GM19468 (cell line): ENCODE measurements around the gene FGFBP1.
"Not testable (repeated sequence)": the region's sequence is repeated elsewhere in the genome, so short reads cannot be mapped to it uniquely, and the experiment has no call there.

ENCODE experiments used
- ATAC-seq: cut with Tn5 transposase; IDR thresholded peaks from one replicate; pipeline ENCODE4 v1.9.1; 2021; ENCODE audit warnings: mild to moderate bottlenecking, moderate library complexity, moderate number of reproducible peaks; ENCODE audit not compliant: unreplicated experiment; ENCODE audit errors: extremely low read depth

Gene FGFBP1

DNA sequence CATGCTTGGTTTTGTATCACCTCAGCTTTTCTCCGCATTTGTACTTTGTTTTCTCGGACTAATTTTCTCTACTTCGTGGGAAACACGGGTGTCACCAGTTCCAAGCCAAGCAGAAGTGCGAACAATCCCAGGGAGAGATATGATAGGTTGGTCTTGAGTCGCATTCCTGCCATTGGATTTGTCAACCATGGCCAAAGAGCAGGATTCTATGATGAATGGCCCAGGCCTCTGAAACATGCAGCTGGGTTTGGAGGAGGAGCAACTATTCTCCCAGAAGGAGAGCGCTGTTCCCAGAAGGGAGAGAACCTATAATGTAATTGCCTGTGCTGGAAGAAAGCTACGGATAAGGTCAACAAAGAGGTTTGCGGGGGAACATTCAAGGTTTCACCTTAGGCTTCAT is 10.3 kb upstream of the FGFBP1 start:
- no peak for ATAC-seq

DNA sequence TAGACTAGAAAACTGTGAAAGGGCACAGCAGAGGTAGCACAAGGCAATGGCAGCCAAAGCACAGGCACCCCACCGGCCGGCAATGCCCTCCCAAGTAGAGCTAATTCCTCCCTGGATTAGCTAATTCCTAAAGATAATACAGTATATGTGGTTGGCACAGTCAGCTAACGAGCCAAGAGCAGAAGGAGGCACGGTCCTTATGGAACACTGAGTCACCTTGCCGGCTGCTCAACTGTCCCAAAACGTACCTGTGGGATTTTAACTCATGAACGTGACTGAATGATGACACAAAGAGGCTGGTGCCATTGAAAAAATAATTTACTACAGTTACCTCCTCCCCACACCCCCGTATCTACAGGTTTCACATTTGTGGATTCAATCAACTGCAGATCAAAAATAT is 9.1 kb upstream of the FGFBP1 start:
- ATAC-seq = no peak

DNA sequence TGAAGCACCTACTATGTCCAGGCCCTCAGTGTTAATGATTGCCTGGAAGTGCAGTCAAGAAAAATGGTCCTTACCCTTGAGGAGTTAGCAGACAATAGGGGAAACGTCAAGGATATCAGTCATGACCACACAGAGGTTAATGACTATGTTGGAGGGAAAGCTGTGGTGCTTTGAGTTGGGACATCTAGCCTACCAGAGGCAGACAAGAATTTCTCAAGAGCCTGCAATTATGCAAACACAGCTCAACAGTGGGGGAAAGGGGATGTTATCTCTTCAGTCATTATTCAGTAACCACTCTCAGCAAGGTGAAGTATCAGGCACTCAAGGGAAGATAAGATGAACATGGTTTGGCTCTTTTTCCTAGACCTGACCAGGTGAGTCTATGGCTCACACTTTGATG is 7.0 kb upstream of the FGFBP1 start:
- ATAC-seq = no peak

DNA sequence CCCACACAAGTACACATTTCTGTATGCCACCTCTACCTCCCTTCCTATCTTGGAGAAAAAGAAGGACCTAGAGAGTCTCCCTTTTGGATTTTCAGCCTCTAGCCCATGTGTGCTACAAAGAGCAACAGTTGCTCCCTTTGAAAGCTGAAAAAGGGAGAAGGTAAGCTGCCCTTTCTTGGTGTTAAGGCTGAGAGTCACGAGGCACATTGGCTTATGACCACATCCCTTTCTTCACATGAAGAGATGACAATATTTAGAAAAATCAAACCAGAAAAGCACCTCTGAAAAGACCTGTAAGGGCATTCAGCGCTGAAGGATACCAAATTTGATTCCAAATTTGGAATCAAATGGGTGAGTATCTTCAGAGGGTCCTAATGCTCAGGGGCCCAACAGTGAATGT is 6.4 kb upstream of the FGFBP1 start:
- ATAC-seq = no peak

DNA sequence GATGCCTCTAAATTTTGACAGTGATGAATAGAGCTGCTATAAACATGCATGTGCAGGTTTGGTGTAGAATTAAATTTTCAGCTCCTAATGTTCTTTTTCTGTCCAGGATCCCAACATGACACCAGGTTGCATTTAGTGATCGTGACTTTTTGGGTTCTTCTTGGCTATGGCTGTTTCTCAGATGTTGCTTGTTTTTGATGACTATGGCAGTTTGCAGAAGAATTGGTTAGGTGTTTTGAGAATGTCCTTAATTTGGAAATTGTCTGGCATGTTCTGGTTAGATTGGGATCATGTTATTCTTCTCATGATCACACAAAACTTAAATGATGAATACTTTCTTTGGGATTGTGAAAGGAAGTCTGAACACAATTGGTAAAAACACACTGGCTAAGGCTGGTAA is 3.7 kb upstream of the FGFBP1 start:
- ATAC-seq = no peak

DNA sequence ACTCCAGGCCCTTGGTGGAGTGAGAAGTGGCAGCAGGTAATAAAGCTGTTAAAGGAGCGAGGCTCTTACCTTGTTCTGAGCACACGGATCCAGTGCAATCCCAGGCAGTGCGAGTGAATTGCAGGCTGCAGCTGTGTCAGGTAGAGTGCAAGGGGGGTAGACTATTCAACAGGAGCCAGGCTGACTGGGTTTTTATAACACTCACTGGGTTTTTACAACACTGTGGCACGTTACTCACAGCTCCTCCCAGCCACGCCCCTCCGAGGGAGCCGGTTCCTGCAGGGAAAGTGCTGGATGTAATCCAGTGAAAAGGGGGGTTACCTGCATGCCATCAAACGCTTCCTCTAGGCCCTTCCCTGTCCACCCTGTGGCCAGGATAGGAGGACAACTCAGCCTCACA is 358 bp downstream of the FGFBP1 start:
- ATAC-seq = no peak

DNA sequence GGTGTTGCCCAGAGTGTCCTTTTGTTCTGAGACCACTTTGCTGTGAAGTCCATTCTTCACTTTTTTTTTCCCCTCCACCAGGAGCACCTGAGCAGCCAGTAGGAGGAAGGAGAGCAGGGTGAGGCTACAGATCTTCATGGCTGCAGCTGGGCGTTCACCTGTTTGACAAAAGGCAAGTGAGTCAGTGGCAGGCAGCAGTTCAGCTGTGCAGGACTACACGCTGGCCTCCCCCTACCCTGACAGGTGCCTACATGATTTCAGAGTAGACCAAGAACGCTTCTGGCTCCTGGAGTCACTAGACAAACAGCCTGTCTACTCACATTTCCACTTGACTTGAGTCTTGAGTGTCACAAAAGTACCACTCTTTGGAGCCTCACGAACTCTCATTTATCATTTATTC is 2.0 kb downstream of the FGFBP1 start:
- ATAC-seq = no peak

DNA sequence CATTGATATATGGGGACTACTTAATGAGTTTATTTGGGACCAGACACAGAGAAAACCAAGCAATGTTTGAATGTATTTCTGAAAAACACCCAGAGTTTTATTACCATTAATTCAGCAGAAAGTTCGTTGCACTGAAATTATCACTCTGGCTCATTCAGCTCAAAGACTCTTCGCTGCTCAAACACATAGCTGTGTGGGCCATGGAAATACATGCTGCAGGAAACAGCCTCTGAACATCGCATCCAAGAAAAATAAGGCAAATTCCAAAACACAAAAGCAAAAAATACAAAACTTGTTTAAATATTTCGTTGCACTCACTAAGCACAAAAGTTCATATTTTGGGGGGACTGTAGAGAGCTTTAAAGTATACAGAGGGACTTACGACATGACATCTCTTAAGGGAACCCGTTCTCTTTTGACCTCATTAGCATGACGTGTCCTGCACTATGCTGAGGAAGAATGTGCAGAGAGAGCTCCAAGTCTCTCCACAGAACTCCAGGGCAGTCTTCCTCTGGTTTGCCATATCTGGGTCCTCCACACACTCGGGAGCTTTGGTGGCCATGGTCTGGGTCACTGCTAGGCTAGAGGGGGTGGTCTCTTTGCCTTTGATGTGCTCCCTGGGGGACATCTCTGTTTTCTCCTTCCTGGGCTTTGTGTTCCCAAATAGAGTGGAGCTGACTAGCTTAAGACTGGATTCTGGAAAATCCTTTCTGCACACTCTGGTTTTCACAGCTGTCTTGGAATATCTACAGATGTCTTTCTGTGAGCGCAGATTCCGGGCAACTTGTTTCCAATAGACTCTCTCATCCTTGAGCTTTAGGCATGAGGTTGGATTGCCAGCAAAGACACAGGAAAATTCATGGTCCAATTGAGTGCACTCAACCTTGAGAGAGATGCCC is 2.8 kb downstream of the FGFBP1 start:
- no peak for ATAC-seq

DNA sequence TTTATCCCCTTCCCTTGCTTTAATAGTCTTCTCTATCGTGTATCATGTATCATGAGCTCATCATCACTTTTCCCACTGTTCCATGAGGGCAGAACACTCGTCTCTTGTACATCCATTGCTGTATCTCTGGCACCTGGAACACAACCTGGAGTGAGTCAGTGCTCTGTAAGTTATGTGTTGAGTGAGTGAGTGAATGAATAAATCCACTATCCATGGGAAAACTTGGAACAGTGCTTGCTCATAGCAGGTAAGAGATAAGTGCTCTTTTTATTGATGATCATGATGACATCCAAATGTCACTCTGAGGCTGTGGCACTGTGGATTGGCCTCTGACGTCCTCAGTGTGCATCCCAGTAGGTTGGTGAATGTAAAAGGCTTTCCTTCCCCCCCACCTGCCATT is 4.3 kb downstream of the FGFBP1 start:
- no peak for ATAC-seq

DNA sequence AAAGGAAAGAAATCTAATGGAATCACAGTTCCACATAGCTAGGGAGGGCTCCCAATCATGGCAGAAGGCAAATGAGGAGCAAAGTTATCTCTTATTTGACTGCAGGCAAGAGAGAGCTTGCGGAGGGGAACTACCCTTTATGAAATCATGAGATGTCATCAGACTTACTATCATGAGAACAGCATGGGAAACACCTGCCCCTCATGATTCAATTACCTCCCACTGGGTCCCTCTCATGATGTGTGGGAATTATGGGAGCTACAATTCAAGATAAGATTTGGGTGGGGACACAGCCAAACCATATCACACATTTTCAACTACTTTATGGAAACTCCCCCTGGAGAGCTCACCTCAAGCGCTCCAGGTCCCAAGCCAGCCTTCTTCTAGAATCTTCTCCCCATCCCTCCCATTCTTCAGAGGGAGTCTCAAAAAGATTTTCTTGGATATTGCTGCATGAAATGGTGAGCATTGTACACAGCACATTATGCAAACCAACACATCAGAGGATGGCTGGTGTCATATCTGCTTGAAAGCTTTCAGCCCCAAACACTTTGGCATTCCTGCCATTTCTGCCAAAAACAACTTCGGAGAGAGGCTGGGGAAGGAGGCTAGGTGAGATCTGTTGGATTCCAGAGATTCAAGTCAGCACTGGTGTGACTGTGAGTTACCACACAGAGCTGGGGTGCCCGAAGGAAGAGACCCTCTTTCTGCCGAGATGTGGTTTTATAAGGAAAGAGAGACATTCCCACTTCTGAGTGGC is 6.9 kb downstream of the FGFBP1 start:
- no peak for ATAC-seq

DNA sequence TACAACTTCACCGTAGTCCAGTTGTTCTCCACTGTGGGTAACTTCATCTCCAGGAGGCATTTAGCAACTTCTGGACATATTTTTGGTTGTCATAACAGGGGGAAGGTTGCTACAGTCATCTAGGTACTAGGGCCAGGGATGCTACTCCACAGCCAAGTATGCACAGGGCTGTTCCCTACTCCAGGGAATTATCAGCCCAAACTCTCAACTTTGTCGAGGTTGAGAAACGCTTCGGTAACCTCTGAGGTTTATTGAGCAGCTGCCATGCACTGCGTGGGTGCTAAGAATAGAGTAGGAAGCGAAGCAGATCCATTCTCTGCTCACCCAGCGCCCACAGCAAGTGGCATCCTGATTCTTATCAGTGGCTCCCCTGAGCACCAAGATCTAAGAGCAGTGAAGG is 8.2 kb downstream of the FGFBP1 start:
- no peak for ATAC-seq

DNA sequence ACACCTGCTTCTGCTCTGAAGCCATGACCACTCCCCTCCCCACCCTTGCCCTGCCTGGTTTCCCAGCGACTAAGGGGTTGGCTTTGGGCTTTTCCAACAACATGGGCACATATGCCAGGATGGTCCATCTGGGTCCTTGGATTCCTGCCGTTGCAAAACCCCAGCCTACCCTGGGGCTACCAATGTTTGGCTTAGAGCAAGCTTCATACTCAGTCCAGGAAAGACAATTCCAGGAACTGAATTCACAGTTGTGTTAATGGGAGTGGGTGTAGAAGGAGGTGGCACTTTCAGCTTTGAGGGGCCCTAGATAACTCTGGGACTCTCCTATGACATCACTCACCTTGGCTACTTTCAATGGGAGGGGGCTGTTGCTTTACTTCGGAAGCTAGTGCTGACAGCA is 9.0 kb downstream of the FGFBP1 start:
- ATAC-seq = no peak

DNA sequence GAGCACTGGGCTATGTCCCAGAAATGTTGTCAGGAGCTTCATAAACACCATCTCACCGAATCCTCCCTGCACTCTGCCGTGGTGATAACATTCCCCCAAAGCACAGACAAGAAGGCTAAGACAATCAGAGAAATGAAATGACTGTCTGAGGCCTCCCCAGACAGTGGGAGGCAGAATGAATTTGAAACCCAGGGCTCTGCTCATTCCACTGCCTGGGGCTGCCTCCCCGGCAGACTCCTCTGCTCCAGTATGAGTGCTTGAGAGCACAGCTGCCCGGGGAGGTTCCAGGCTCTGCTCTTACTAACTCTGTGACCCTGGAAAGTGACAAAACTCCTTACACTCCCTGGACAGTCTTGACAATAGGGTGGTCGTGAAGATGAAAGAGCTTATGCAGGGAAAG is 9.7 kb downstream of the FGFBP1 start:
- no peak for ATAC-seq

DNA sequence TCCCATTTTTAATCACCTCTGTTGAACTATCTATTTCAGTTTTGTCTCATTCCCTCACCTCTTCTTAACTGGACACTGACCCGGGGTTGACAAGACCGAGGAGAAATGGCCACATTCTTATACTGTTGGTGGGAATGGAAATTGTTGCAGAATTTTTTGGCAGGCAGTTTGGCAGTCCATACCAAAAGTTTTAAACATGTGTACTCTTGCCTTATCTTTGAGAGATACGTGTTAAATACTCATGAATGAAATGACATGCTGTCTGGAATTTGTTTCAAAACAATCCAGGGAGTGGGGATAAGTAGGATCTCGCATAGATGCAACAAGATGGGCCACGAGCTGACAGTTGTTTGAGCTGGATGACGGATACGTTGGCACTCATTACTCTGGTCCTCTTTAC is 12.1 kb downstream of the FGFBP1 start:
- ATAC-seq = no peak

DNA sequence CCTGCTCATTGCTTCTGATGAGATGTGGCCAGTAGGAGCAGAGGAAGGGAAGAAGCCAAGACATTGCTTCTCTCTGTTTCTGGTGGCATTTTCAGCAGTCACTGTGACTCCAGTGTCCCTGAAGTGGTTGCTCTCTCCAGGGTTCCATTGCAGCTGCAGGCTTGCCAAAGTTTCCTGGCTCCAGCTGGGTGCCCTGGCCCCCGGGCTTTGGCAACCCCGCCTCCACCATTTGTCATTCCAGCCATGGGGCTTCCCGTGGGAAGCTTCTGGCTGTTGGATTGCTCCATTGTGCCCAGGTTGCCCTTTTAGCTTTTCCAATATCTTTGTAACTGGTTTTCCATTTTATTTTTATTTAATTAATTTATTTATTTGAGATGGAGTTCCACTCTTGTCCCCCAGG is 12.7 kb downstream of the FGFBP1 start:
- ATAC-seq = no peak

DNA sequence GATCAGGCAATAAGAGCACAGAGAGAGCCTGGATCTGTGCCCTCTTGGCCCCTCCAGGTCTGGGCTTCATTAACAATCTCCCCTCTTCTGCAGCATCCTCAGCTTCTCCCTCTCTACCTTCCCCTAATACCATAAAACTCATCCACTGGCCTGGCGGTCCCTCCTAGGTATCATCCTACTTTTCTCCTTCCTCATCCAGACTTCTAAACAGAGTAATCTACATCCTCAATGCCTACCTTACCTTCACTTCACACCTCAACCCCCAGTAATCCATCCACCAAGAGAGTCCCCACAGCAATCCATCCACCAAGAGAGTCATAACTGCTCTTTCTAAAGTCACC is 17.0 kb downstream of the FGFBP1 start:
- no peak for ATAC-seq

DNA sequence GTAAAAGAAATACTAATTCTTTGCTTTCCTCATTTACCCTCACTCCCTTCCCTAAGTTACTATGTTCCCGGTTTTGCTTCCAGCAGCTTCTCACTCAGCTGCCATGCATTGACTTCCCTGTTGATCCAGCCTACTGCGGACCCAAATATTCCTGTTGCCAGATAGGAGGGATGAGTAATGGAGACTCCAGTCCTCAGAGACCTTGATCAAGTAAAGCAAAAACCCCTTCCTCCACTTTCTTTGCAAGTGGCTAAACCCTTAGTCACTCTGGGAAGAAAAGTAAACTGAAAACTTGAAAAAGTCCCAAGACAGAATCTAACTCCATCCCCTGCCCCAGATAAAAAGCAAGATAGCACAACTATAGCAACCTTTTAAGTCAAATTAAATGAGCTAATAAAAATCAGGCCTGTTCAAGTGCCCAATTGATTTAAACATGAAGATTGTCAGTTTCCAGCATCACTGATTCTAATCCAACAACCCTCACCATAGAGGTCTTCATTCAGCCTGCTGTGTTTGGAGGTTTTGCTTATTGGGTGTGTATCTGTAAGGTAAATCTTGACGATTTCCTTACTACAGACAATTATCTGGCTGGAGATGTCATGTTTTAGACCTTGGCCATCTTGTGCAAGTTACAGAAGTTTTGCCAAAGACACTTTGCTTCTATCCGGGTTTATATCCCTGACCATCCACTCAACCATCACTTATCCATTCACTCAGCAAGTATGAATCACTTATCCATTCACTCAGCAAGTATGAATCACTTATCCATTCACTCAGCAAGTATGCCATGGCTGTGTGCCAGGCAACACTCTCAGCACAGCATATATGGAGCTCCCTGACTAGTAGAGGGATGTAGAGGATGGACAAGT is 17.6 kb downstream of the FGFBP1 start:
- ATAC-seq = no peak

DNA sequence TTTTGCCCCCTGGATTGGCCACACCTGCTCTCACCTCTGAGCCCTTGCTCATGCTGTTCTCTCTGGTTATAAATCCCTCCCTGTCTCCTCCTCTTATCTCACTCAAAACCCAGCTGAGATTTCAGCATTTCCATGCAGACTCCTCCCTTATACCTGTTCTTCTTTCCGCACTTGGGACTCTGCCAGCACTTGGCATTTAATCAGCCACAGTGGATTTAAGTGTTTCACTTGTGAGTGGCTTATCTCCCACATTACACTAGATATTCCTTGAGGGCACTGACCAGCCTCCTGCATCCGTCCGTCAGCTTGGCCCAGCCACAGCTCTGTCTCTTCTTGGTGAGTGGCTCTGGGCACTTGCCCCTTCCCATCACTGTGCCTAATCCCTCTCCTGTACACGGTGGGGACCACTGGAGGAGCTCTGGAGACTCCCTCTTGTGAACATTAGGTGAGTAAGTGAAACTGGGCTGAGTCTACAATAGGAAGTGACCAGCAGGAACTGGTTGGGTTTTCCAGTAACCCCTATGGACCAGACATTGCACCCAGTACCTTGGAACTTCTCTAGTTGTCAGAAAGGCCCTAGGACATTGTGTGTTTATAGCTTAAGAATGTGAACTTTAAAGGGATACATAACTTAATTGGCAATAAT is 19.9 kb downstream of the FGFBP1 start:
- ATAC-seq = no peak

DNA sequence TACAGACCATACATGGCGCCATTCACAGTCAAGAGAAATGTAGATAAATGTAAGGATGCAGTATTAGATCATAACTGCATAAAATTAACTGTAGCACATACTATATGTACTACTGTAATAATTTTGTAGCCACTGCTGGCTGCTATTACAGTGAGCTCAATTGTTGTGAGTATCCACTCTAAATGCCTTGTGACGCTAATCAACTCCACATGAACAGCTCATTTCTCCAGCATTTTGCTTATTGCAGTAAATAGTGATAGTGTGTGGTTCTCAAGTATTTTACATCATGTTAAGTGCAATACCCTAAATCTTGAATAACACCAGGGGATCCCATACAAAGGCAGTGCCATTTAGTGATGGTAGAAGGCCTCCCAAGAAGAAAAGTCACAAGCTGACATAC is 21.2 kb downstream of the FGFBP1 start:
- ATAC-seq = no peak

DNA sequence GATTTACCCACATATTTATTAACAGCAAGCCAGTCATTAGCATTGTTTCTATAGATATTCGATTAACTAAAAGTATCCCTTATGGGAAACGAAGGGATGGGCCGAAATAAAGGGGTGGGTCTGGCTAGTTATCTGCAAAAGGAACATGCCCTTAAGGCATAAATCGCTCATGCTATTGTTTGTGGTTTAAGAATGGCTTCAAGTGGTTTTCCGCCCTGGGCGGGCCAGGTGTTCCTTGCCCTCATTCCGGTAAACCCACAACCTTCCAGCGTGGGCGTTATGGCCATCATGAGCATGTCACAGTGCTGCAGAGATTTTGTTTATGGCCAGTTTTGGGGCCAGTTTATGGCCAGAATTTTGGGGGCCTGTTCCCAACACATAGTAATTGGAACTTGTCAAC is 22.2 kb downstream of the FGFBP1 start:
- not testable (repeated sequence) for ATAC-seq
